H1 (cell line): ENCODE results near the gene CENPP.

ENCODE experiments used
- EP300 ChIP-seq, 2 experiments: IDR thresholded peaks; 1 replicate in 1 of 2; 2 replicates in 1 of 2; pipeline ENCODE4 v1.6.1; 2011 to 2012; ENCODE audit warnings: low read depth in 2 of 2, low read length in 2 of 2, mild to moderate bottlenecking in 2 of 2, borderline replicate concordance in 1 of 2, inconsistent platforms in 1 of 2, moderate library complexity in 1 of 2
- EZH2 ChIP-seq: fragments of 200-600 bp; sonication (generic); IDR thresholded peaks from 2 replicates; pipeline ENCODE4 v1.7.1; 2012; ENCODE audit warnings: low read depth, mild to moderate bottlenecking, moderate library complexity, low read length, inconsistent platforms; ENCODE audit not compliant: severe bottlenecking
- RFX5 ChIP-seq: IDR thresholded peaks from 2 replicates; pipeline ENCODE4 v1.6.1; 2011; ENCODE audit warnings: low read depth, low read length, improper control_type of control experiment, borderline replicate concordance

DNA sequence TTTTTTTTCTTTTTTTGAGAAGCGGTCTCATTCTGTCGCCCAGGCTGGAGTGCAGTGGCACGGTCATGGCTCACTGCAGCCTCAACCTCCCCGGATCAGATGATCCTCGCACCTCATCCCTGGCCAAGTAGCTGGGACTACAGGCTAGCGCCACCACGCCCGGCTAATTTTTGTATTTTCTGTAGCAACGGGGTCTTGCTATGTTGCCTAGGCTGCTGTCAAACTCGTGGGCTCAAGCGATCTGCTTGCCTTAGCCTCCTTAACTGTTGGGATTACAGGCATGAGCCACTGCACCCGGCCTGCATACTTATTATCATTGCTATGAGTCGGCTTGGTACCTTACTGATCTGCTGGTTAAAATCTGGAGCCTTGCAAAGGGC, 31.5 kb upstream of the CENPP start:
- TF ChIP-seq RFX5 (no peak), EZH2 (no peak), EP300 (IDR thresholded peaks at IDR 0.05; ENCODE audit: borderline replicate concordance in 1 of 2, low read depth in 2 of 2, low read length in 2 of 2) (no peak)
